ENCODE results near the gene SHC1. TPM values are rescaled to one million over a fixed set of nuclear protein-coding genes. Genes with fewer than 3 reads are reported as not detected.
A peak's percentile ranks its signal among the peaks of the same experiment; 100 is the strongest.

Gene SHC1
- total RNA-seq, 1 donor from 2014 or later, result 915 TPM

- H3K4me1 Mint-ChIP-seq (ENCODE audit: unreplicated experiment), result peaks cover 39% of the 10 kb centered on the region
- H3K27ac Mint-ChIP-seq (ENCODE audit: unreplicated experiment), result peak overlapping the region; percentile 52
- DNase-seq (ENCODE audit: low spot score), result no peak
- peaks cover 5% of the 10 kb centered on the region for H3K36me3 Mint-ChIP-seq (ENCODE audit: low read depth, unreplicated experiment)
- peaks cover 20% of the 10 kb centered on the region for H3K27me3 Mint-ChIP-seq (ENCODE audit: unreplicated experiment)
- H3K4me3 Mint-ChIP-seq (ENCODE audit: unreplicated experiment), result peak overlapping the region; percentile 47
- H3K9me3 Mint-ChIP-seq (ENCODE audit: unreplicated experiment), result no peaks in the 10 kb centered on the region
- TF ChIP-seq, protein P1, sequence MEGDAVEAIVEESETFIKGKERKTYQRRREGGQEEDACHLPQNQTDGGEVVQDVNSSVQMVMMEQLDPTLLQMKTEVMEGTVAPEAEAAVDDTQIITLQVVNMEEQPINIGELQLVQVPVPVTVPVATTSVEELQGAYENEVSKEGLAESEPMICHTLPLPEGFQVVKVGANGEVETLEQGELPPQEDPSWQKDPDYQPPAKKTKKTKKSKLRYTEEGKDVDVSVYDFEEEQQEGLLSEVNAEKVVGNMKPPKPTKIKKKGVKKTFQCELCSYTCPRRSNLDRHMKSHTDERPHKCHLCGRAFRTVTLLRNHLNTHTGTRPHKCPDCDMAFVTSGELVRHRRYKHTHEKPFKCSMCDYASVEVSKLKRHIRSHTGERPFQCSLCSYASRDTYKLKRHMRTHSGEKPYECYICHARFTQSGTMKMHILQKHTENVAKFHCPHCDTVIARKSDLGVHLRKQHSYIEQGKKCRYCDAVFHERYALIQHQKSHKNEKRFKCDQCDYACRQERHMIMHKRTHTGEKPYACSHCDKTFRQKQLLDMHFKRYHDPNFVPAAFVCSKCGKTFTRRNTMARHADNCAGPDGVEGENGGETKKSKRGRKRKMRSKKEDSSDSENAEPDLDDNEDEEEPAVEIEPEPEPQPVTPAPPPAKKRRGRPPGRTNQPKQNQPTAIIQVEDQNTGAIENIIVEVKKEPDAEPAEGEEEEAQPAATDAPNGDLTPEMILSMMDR (IDR thresholded peaks at IDR 0.05; ENCODE audit: unreplicated experiment), result no peak
Observed at GRCh38 chr1:154940651-154941194, 29.8 kb downstream of the SHC1 start.

DNA sequence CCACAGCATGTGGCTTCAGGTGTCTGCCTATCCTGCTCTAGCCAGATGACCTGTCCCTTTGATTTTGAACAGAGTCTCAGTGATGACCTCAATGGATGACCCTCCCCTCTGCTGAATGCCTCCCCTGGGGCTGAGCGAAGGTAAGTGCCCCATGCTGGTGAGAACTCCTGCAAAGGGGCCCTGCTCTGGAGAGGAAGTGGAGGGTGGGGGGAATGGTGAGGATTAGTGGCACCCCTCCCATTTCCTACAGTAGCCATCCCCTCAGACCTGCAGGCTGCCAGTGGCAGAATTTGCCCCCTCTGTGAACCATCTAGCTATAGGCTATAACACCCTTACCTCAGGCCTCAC is 30.4 kb downstream of the SHC1 start:
- DNase-seq (ENCODE audit: low spot score), result no peak
- H3K4me1 Mint-ChIP-seq (ENCODE audit: unreplicated experiment), result peaks cover 39% of the 10 kb centered on the region
- H3K4me3 Mint-ChIP-seq (ENCODE audit: unreplicated experiment), result no peak overlapping the region
- H3K27me3 Mint-ChIP-seq (ENCODE audit: unreplicated experiment), result peaks cover 20% of the 10 kb centered on the region
- no peaks in the 10 kb centered on the region for H3K9me3 Mint-ChIP-seq (ENCODE audit: unreplicated experiment)
- peaks cover 5% of the 10 kb centered on the region for H3K36me3 Mint-ChIP-seq (ENCODE audit: low read depth, unreplicated experiment)
- no peak overlapping the region for H3K27ac Mint-ChIP-seq (ENCODE audit: unreplicated experiment)
- TF ChIP-seq, protein P1 (IDR thresholded peaks at IDR 0.05; ENCODE audit: unreplicated experiment), result no peak

DNA sequence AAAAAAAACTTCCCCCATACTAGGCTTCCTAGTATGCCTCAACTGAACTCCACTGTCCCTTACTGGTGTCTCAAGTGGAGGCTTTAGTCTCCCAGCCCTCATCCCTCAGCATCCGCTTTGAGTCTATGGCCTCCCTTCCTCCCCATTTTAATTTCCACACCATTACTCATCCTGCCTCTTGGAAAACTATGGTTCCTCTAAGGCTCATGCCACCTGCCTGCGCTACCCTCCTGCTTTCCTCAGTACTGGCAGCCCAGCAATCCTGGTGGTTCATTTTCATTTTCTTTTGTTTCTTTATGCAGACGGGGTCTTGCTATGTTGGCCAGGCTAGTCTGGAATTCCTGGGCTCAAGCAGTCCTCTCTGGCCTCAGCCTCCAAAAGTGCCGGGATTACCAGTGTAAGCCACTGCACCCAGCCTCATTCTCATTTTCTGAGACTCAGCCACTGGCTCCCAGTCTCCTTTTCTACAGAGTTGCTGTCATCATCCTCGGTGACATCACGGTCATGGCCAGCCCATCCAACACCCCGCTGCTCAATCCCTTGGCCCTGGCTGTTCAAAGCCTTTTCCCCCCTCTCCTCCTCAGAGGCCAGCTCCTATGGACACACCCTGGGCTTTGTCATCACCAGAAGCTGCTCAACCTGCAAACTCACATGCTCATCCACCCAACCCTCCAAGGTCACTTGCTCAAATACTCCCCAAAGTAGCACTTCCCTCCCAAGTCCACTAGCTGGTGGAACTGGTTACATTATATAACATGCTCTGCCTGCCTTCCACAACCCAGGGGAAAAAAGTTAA is 31.7 kb downstream of the SHC1 start:
- peak overlapping the region; percentile 18 for H3K4me3 Mint-ChIP-seq (ENCODE audit: unreplicated experiment)
- H3K27me3 Mint-ChIP-seq (ENCODE audit: unreplicated experiment), result peaks cover 20% of the 10 kb centered on the region
- H3K4me1 Mint-ChIP-seq (ENCODE audit: unreplicated experiment), result peaks cover 39% of the 10 kb centered on the region
- TF ChIP-seq, protein P1 (IDR thresholded peaks at IDR 0.05; ENCODE audit: unreplicated experiment), result no peak
- no peaks in the 10 kb centered on the region for H3K9me3 Mint-ChIP-seq (ENCODE audit: unreplicated experiment)
- H3K27ac Mint-ChIP-seq (ENCODE audit: unreplicated experiment), result peak overlapping the region; percentile 81
- no peak for DNase-seq (ENCODE audit: low spot score)
- peaks cover under 1% of the 10 kb centered on the region for H3K36me3 Mint-ChIP-seq (ENCODE audit: low read depth, unreplicated experiment)

GRCh38 chr1:154937988-154938386 is 32.6 kb downstream of the SHC1 start:
- peak overlapping the region; percentile 99 for H3K27ac Mint-ChIP-seq (ENCODE audit: unreplicated experiment)
- peaks cover 17% of the 10 kb centered on the region for H3K27me3 Mint-ChIP-seq (ENCODE audit: unreplicated experiment)
- H3K4me3 Mint-ChIP-seq (ENCODE audit: unreplicated experiment), result peak overlapping the region; percentile 93
- no peak for DNase-seq (ENCODE audit: low spot score)
- H3K4me1 Mint-ChIP-seq (ENCODE audit: unreplicated experiment), result peaks cover 37% of the 10 kb centered on the region
- no peaks in the 10 kb centered on the region for H3K9me3 Mint-ChIP-seq (ENCODE audit: unreplicated experiment)
- no peaks in the 10 kb centered on the region for H3K36me3 Mint-ChIP-seq (ENCODE audit: low read depth, unreplicated experiment)
- TF ChIP-seq, protein P1 (IDR thresholded peaks at IDR 0.05; ENCODE audit: unreplicated experiment), result no peak

All from endothelial cell (in vitro differentiated cells).